ENCODE data around the gene GNAO1. TPM values are rescaled to one million over a fixed set of nuclear protein-coding genes. Genes with fewer than 3 reads are reported as not detected.
A peak's percentile ranks its signal among the peaks of the same experiment; 100 is the strongest.

The GNAO1 gene
- total RNA-seq, 1 donor from 2014 or later, result 1.9 TPM

GRCh38 chr16:56183266-56183665, 8.0 kb upstream of the GNAO1 start:
- no peak for TF ChIP-seq EZH2 (IDR thresholded peaks at IDR 0.05)
- TF ChIP-seq EZH2phosphoT487 (IDR thresholded peaks at IDR 0.05), result no peak
- TF ChIP-seq, protein P1, sequence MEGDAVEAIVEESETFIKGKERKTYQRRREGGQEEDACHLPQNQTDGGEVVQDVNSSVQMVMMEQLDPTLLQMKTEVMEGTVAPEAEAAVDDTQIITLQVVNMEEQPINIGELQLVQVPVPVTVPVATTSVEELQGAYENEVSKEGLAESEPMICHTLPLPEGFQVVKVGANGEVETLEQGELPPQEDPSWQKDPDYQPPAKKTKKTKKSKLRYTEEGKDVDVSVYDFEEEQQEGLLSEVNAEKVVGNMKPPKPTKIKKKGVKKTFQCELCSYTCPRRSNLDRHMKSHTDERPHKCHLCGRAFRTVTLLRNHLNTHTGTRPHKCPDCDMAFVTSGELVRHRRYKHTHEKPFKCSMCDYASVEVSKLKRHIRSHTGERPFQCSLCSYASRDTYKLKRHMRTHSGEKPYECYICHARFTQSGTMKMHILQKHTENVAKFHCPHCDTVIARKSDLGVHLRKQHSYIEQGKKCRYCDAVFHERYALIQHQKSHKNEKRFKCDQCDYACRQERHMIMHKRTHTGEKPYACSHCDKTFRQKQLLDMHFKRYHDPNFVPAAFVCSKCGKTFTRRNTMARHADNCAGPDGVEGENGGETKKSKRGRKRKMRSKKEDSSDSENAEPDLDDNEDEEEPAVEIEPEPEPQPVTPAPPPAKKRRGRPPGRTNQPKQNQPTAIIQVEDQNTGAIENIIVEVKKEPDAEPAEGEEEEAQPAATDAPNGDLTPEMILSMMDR (IDR thresholded peaks at IDR 0.05), result no peak
- H3K9ac ChIP-seq, result no peak overlapping the region
- Mint-ChIP-seq H3K27me3 (ENCODE audit: insufficient read depth, low read depth) (peaks cover 4% of the 10 kb centered on the region), H3K9me3 (peaks cover 15% of the 10 kb centered on the region), H3K27ac (no peak overlapping the region), H3K36me3 (peaks cover 1% of the 10 kb centered on the region), H3K4me3 (no peak overlapping the region), H3K4me1 (peaks cover 7% of the 10 kb centered on the region)
- DNase-seq (ENCODE audit: low spot score), result no peak
- H2AFZ ChIP-seq (replicated peaks), result no peak overlapping the region
- H3K27me3 ChIP-seq, result peaks cover 12% of the 10 kb centered on the region
- H3K79me2 ChIP-seq (ENCODE audit: low read depth), result no peaks in the 10 kb centered on the region
- no peaks in the 10 kb centered on the region for H3F3A ChIP-seq (ENCODE audit: low read depth)
- no peaks in the 10 kb centered on the region for H3K4me1 ChIP-seq
- no peaks in the 10 kb centered on the region for H4K20me1 ChIP-seq (ENCODE audit: low read depth)
- no peak overlapping the region for H3K4me3 ChIP-seq
- no peak overlapping the region for H3K27ac ChIP-seq
- no peak overlapping the region for H3K4me2 ChIP-seq
- H3K36me3 ChIP-seq, result no peaks in the 10 kb centered on the region
- H3K9me3 ChIP-seq (ENCODE audit: low read depth), result no peaks in the 10 kb centered on the region

DNA sequence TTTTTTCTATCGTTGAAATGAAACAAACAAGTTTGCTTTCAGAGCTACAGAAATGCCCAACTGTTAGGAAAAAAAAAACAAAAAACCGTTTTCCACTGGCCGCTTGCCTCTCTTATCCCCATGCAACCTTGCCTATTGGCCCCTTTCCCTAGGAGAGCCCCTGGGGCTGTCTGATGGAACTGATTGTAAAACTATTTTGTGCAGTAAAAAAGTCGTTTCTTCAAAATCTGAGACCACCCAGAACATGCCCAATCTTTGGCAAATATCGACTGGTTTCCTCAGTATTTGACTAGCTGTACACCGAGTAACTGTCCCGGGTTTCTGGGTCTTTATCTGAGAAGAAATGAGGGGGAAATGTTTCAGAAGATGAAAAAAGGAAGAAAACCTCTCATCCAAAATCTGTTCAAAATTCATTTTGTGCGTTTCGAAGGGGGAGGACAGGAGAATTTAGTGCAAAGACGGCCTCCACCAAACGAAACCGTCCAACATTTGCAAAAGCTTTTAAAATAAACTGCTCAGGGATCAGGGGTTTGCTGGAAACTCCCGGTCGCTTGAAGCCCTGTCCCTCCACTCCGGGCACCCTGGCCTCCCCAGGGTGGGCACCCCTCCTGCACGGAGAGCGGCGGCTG, 1.1 kb upstream of the GNAO1 start:
- Histone ChIP-seq H3K36me3 (no peaks in the 10 kb centered on the region), H3K9me3 (ENCODE audit: low read depth) (no peaks in the 10 kb centered on the region), H3K27me3 (peaks cover 67% of the 10 kb centered on the region), H3K79me2 (ENCODE audit: low read depth) (no peaks in the 10 kb centered on the region), H3K4me2 (peak overlapping the region; percentile 84), H3K4me3 (peak overlapping the region; percentile 87), H3K27ac (no peak overlapping the region), H2AFZ (replicated peaks) (peak overlapping the region; percentile 93), H3F3A (ENCODE audit: low read depth) (peaks cover 18% of the 10 kb centered on the region), H3K9ac (no peak overlapping the region), H4K20me1 (ENCODE audit: low read depth) (peaks cover 25% of the 10 kb centered on the region), H3K4me1 (peaks cover 14% of the 10 kb centered on the region)
- no peaks in the 10 kb centered on the region for H3K36me3 Mint-ChIP-seq
- H3K27me3 Mint-ChIP-seq (ENCODE audit: insufficient read depth, low read depth), result peaks cover 32% of the 10 kb centered on the region
- no peaks in the 10 kb centered on the region for H3K9me3 Mint-ChIP-seq
- H3K27ac Mint-ChIP-seq, result no peak overlapping the region
- TF ChIP-seq EZH2phosphoT487 (IDR thresholded peaks at IDR 0.05) (peak; percentile 61), EZH2 (IDR thresholded peaks at IDR 0.05) (peak; percentile 67)
- TF ChIP-seq, protein P1 (IDR thresholded peaks at IDR 0.05), result no peak
- H3K4me1 Mint-ChIP-seq, result peaks cover 28% of the 10 kb centered on the region
- DNase-seq (ENCODE audit: low spot score), result peak; percentile 18
- H3K4me3 Mint-ChIP-seq, result peak overlapping the region; percentile 88

GRCh38 chr16:56190677-56191155, 573 bp upstream of the GNAO1 start:
- no peak overlapping the region for H3K27ac Mint-ChIP-seq
- peaks cover 32% of the 10 kb centered on the region for H3K27me3 Mint-ChIP-seq (ENCODE audit: insufficient read depth, low read depth)
- no peak overlapping the region for H3K27ac ChIP-seq
- peak overlapping the region; percentile 87 for H3K4me3 ChIP-seq
- peak overlapping the region; percentile 84 for H3K4me2 ChIP-seq
- H4K20me1 ChIP-seq (ENCODE audit: low read depth), result peaks cover 31% of the 10 kb centered on the region
- H3K36me3 ChIP-seq, result no peaks in the 10 kb centered on the region
- H3K9ac ChIP-seq, result no peak overlapping the region
- no peaks in the 10 kb centered on the region for H3K9me3 Mint-ChIP-seq
- peaks cover 67% of the 10 kb centered on the region for H3K27me3 ChIP-seq
- H3K4me1 Mint-ChIP-seq, result peaks cover 25% of the 10 kb centered on the region
- H3K36me3 Mint-ChIP-seq, result no peaks in the 10 kb centered on the region
- no peaks in the 10 kb centered on the region for H3K79me2 ChIP-seq (ENCODE audit: low read depth)
- peaks cover 14% of the 10 kb centered on the region for H3K4me1 ChIP-seq
- TF ChIP-seq EZH2 (IDR thresholded peaks at IDR 0.05) (peak; percentile 61), EZH2phosphoT487 (IDR thresholded peaks at IDR 0.05) (peak; percentile 38)
- TF ChIP-seq, protein P1 (IDR thresholded peaks at IDR 0.05), result no peak
- H3K4me3 Mint-ChIP-seq, result peak overlapping the region; percentile 88
- peaks cover 18% of the 10 kb centered on the region for H3F3A ChIP-seq (ENCODE audit: low read depth)
- H3K9me3 ChIP-seq (ENCODE audit: low read depth), result no peaks in the 10 kb centered on the region
- peak overlapping the region; percentile 93 for H2AFZ ChIP-seq (replicated peaks)
- DNase-seq (ENCODE audit: low spot score), result peak; percentile 86

Measured in neural progenitor cell (in vitro differentiated cells).